Astrocyte (in vitro differentiated cells and primary cell): Measurements from ENCODE around the gene LLCFC1.

Source experiments
- EZH2 ChIP-seq: IDR thresholded peaks from 2 replicates; pipeline ENCODE4 v1.6.1; 2012; ENCODE audit warnings: mild to moderate bottlenecking, low read length, inconsistent platforms; ENCODE audit not compliant: insufficient read depth
- TF ChIP-seq, protein P1 (sequence below): IDR thresholded peaks from 2 replicates; pipeline ENCODE4 v1.5.1; 2011; ENCODE audit warnings: low read depth, mild to moderate bottlenecking, inconsistent platforms, low read length, moderate library complexity; ENCODE audit not compliant: insufficient read depth

DNA sequence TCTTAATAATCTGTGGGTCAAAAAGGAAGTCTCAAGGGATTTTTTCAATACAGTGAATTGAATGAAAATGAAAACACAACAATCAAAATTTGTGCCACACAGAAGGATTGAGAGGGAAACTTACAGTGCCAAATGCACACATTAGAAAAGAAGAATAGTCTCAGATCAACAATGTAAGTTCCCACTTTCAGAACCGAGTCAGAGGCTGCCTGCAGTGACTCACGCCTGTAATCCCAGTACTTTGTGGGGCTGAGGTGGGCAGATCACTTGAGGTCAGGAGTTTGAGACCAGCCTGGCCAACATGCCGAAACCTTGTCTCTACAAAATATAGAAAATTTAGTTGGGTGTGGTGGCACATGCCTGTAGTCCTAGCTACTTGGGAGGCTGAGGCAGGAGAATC, 35.3 kb downstream of the LLCFC1 start:
- TF ChIP-seq EZH2, result no peak
- TF ChIP-seq, protein P1, sequence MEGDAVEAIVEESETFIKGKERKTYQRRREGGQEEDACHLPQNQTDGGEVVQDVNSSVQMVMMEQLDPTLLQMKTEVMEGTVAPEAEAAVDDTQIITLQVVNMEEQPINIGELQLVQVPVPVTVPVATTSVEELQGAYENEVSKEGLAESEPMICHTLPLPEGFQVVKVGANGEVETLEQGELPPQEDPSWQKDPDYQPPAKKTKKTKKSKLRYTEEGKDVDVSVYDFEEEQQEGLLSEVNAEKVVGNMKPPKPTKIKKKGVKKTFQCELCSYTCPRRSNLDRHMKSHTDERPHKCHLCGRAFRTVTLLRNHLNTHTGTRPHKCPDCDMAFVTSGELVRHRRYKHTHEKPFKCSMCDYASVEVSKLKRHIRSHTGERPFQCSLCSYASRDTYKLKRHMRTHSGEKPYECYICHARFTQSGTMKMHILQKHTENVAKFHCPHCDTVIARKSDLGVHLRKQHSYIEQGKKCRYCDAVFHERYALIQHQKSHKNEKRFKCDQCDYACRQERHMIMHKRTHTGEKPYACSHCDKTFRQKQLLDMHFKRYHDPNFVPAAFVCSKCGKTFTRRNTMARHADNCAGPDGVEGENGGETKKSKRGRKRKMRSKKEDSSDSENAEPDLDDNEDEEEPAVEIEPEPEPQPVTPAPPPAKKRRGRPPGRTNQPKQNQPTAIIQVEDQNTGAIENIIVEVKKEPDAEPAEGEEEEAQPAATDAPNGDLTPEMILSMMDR, result no peak
